ENCODE results near the gene YWHAQ. TPM values are rescaled to one million over a fixed set of nuclear protein-coding genes. Genes with fewer than 3 reads are reported as not detected.
"Not testable (repeated sequence)": the region's sequence is repeated elsewhere in the genome, so short reads cannot be mapped to it uniquely, and the experiment has no call there.

YWHAQ gene
- total RNA-seq, 1 donor from 2014 or later = 164 TPM

GRCh38 chr2:9592699-9593098 lies 38.1 kb downstream of the YWHAQ start:
- DNase-seq = no peak
- CTCF ChIA-PET = no interaction called here
- peaks cover 44% of the 10 kb centered on the region for H3K36me3 Mint-ChIP-seq (ENCODE audit: low read depth)
- H3K27ac Mint-ChIP-seq = no peak overlapping the region
- no peak overlapping the region for H3K4me3 Mint-ChIP-seq
- intact Hi-C loops (cut with micrococcal nuclease) = loop anchor here (5.0 kb wide), 1 partner anchor 35 kb away; the partner anchor contains the start of gene ADAM17
- H3K4me1 Mint-ChIP-seq = peaks cover 30% of the 10 kb centered on the region
- POLR2A ChIA-PET = interaction anchor here (1.0 kb wide), 1 partner anchor 16 kb away, joined by 3 read pairs; no protein-coding TSS in a partner anchor
- no peak for TF ChIP-seq CTCF (IDR thresholded peaks at IDR 0.05)
- no peaks in the 10 kb centered on the region for H3K27me3 Mint-ChIP-seq
- no peak for ATAC-seq (ENCODE audit: low read depth)
- no peaks in the 10 kb centered on the region for H3K9me3 Mint-ChIP-seq

GRCh38 chr2:9590641-9591040 lies 40.2 kb downstream of the YWHAQ start:
- Mint-ChIP-seq H3K4me3 (no peak overlapping the region), H3K36me3 (ENCODE audit: low read depth) (peaks cover 61% of the 10 kb centered on the region), H3K27me3 (no peaks in the 10 kb centered on the region), H3K27ac (no peak overlapping the region), H3K9me3 (no peaks in the 10 kb centered on the region), H3K4me1 (peaks cover 14% of the 10 kb centered on the region)
- ATAC-seq (ENCODE audit: low read depth) (no peak), DNase-seq (no peak)
- ChIA-PET CTCF (no interaction called here), POLR2A (interaction anchor here (0.6 kb wide), 1 partner anchor 17 kb away, joined by 3 read pairs; no protein-coding TSS in a partner anchor)
- no peak for TF ChIP-seq CTCF (IDR thresholded peaks at IDR 0.05)
- intact Hi-C loops (cut with micrococcal nuclease) = loop anchor here (5.0 kb wide), 1 partner anchor 33 kb away; the partner anchor contains the start of gene ADAM17

- ChIA-PET CTCF (no interaction called here), POLR2A (no interaction called here)
- Mint-ChIP-seq H3K27me3 (no peaks in the 10 kb centered on the region), H3K36me3 (ENCODE audit: low read depth) (peaks cover 68% of the 10 kb centered on the region), H3K4me1 (no peaks in the 10 kb centered on the region), H3K4me3 (no peak overlapping the region), H3K9me3 (no peaks in the 10 kb centered on the region), H3K27ac (no peak overlapping the region)
- no peak for ATAC-seq (ENCODE audit: low read depth)
- no peak for DNase-seq
- intact Hi-C loops (cut with micrococcal nuclease) = no loop called here
- TF ChIP-seq CTCF (IDR thresholded peaks at IDR 0.05) = no peak
Measured at GRCh38 chr2:9586465-9586864, 44.3 kb downstream of the YWHAQ start.

GRCh38 chr2:9585486-9585885 lies 45.3 kb downstream of the YWHAQ start:
- ATAC-seq (ENCODE audit: low read depth) (no peak), DNase-seq (no peak)
- Mint-ChIP-seq H3K9me3 (no peaks in the 10 kb centered on the region), H3K27ac (no peak overlapping the region), H3K36me3 (ENCODE audit: low read depth) (peaks cover 60% of the 10 kb centered on the region), H3K4me1 (no peaks in the 10 kb centered on the region), H3K4me3 (no peak overlapping the region), H3K27me3 (no peaks in the 10 kb centered on the region)
- intact Hi-C loops (cut with micrococcal nuclease) = no loop called here
- POLR2A ChIA-PET = no interaction called here
- no peak for TF ChIP-seq CTCF (IDR thresholded peaks at IDR 0.05)
- CTCF ChIA-PET = no interaction called here

- CTCF ChIA-PET; intact Hi-C loops (cut with micrococcal nuclease); ATAC-seq (ENCODE audit: low read depth); H3K27me3 Mint-ChIP-seq; H3K4me1 Mint-ChIP-seq; DNase-seq; H3K27ac Mint-ChIP-seq; POLR2A ChIA-PET; H3K9me3 Mint-ChIP-seq; H3K4me3 Mint-ChIP-seq: not testable (repeated sequence)
- H3K36me3 Mint-ChIP-seq (ENCODE audit: low read depth) = peaks cover 57% of the 10 kb centered on the region
Measured at GRCh38 chr2:9584902-9585301, 45.9 kb downstream of the YWHAQ start.

GRCh38 chr2:9582624-9583023 lies 48.2 kb downstream of the YWHAQ start:
- H3K4me1 Mint-ChIP-seq = no peaks in the 10 kb centered on the region
- peaks cover 44% of the 10 kb centered on the region for H3K36me3 Mint-ChIP-seq (ENCODE audit: low read depth)
- intact Hi-C loops (cut with micrococcal nuclease) = no loop called here
- CTCF ChIA-PET = no interaction called here
- no peak overlapping the region for H3K27ac Mint-ChIP-seq
- H3K4me3 Mint-ChIP-seq = no peak overlapping the region
- POLR2A ChIA-PET = interaction anchor here (0.8 kb wide), 1 partner anchor 47 kb away, joined by 4 read pairs; no protein-coding TSS in a partner anchor
- H3K27me3 Mint-ChIP-seq = no peaks in the 10 kb centered on the region
- DNase-seq (no peak), ATAC-seq (ENCODE audit: low read depth) (no peak)
- H3K9me3 Mint-ChIP-seq = no peaks in the 10 kb centered on the region
- TF ChIP-seq CTCF (IDR thresholded peaks at IDR 0.05) = no peak

Data from activated B cell treated with CpG ODN at 0.5 μM for 24 hours (primary cell).